ENCODE data around the gene PBXIP1. TPM values are rescaled to one million over a fixed set of nuclear protein-coding genes. Genes with fewer than 3 reads are reported as not detected.
"Not testable (repeated sequence)": the region's sequence is repeated elsewhere in the genome, so short reads cannot be mapped to it uniquely, and the experiment has no call there.

PBXIP1 gene
- total and polyA plus RNA-seq, 7 donors: 13.6 to 149 (median 77.7) TPM

- Histone ChIP-seq H3K36me3 (ENCODE audit: insufficient read depth in 1 of 2, low read depth in 1 of 2) (peaks cover 3 to 18% of the 10 kb centered on the region in 2 donors), H3K9me3 (no peaks in the 10 kb centered on the region), H3K4me3 (peak overlapping the region; percentile 72), H3K4me1 (peaks cover 22% of the 10 kb centered on the region), H3K27me3 (ENCODE audit: insufficient read depth in 3 of 3, low read length in 2 of 3) (no peaks in the 10 kb centered on the region), H3K27ac (peak overlapping the region; percentile 75)
- no peak for TF ChIP-seq CTCF (IDR thresholded peaks at IDR 0.05)
- WGBS, 3 donors: 13 to 17% (median 16%) methylated on average over 16 to 17 of the region's 17 CpGs
- peak; percentile 9 to 49 for DNase-seq
- ATAC-seq: no peak
- intact Hi-C loops (cut with DNase I): no loop called here
Observed at GRCh38 chr1:154983776-154984466, 28.0 kb upstream of the PBXIP1 start.

- peaks cover 17% of the 10 kb centered on the region for H3K4me1 ChIP-seq
- WGBS, 3 donors: 0 to 1% (median 0%) methylated on average over 26 of the region's 26 CpGs
- H3K27ac ChIP-seq: peak within 1 kb of the TSS; percentile 75
- intact Hi-C loops (cut with DNase I): no loop called here
- ATAC-seq (peak; percentile 99 to 100 (median 100)), DNase-seq (peak; percentile 92 to 96)
- H3K4me3 ChIP-seq: peak within 1 kb of the TSS; percentile 72
- no peak for TF ChIP-seq CTCF (IDR thresholded peaks at IDR 0.05)
- H3K36me3 ChIP-seq (ENCODE audit: insufficient read depth in 1 of 2, low read depth in 1 of 2): peaks cover 3 to 15% of the 10 kb centered on the region in 2 donors
- no peaks in the 10 kb centered on the region for H3K27me3 ChIP-seq (ENCODE audit: insufficient read depth in 3 of 3, low read length in 2 of 3)
- H3K9me3 ChIP-seq: no peaks in the 10 kb centered on the region
Observed at GRCh38 chr1:154982897-154983648, 27.2 kb upstream of the PBXIP1 start, which contains the start of gene FLAD1. Gene FLAD1, plus strand, starts transcription at chr1:154983344. Its CDS starts 351 bp downstream, at chr1:154983695.

- no peaks in the 10 kb centered on the region for H3K27me3 ChIP-seq (ENCODE audit: insufficient read depth in 3 of 3, low read length in 2 of 3)
- H3K9me3 ChIP-seq: no peaks in the 10 kb centered on the region
- DNase-seq (no peak), ATAC-seq (no peak)
- H3K4me3 ChIP-seq: peak overlapping the region; percentile 72
- intact Hi-C loops (cut with DNase I): no loop called here
- no peak for TF ChIP-seq CTCF (IDR thresholded peaks at IDR 0.05)
- WGBS, 3 donors: 55 to 70% (median 69%) methylated on average over 4 to 6 of the region's 6 CpGs
- H3K4me1 ChIP-seq: peaks cover 17% of the 10 kb centered on the region
- peaks cover 3 to 11% of the 10 kb centered on the region in 2 donors for H3K36me3 ChIP-seq (ENCODE audit: insufficient read depth in 1 of 2, low read depth in 1 of 2)
- H3K27ac ChIP-seq: peak overlapping the region; percentile 32
Observed at GRCh38 chr1:154982341-154982740, 26.4 kb upstream of the PBXIP1 start.

GRCh38 chr1:154978360-154978759 lies 22.5 kb upstream of the PBXIP1 start:
- 92 to 99% (median 96%) methylated on average over 3 of the region's 3 CpGs for WGBS, 3 donors
- intact Hi-C loops (cut with DNase I): no loop called here
- peaks cover 21% of the 10 kb centered on the region for H3K4me1 ChIP-seq
- H3K36me3 ChIP-seq (ENCODE audit: insufficient read depth in 1 of 2, low read depth in 1 of 2): peaks cover 3 to 11% of the 10 kb centered on the region in 2 donors
- H3K27me3 ChIP-seq (ENCODE audit: insufficient read depth in 3 of 3, low read length in 2 of 3): no peaks in the 10 kb centered on the region
- TF ChIP-seq CTCF (IDR thresholded peaks at IDR 0.05): no peak
- DNase-seq (no peak), ATAC-seq (no peak)
- H3K4me3 ChIP-seq: no peak overlapping the region
- H3K9me3 ChIP-seq: no peaks in the 10 kb centered on the region
- H3K27ac ChIP-seq: no peak overlapping the region

- H3K4me1 ChIP-seq: peaks cover 25% of the 10 kb centered on the region
- H3K4me3 ChIP-seq; H3K9me3 ChIP-seq; H3K27me3 ChIP-seq (ENCODE audit: insufficient read depth in 3 of 3, low read length in 2 of 3); ATAC-seq; DNase-seq; H3K27ac ChIP-seq; intact Hi-C loops (cut with DNase I): not testable (repeated sequence)
- peaks cover 3 to 11% of the 10 kb centered on the region in 2 donors for H3K36me3 ChIP-seq (ENCODE audit: insufficient read depth in 1 of 2, low read depth in 1 of 2)
- WGBS, 3 donors: 70 to 81% (median 75%) methylated on average over 3 of the region's 3 CpGs
Observed at GRCh38 chr1:154977762-154978161, 21.9 kb upstream of the PBXIP1 start.
